Choroid plexus epithelial cell (primary cell): ENCODE measurements around the gene TNFRSF18.
"Not testable (repeated sequence)": the region's sequence is repeated elsewhere in the genome, so short reads cannot be mapped to it uniquely, and the experiment has no call there.

Source experiments
- DNase-seq: peaks from one replicate; pipeline ENCODE4 v3.0.0-alpha.2; 2010; ENCODE audit warnings: low read depth
- H3K4me3 ChIP-seq: 2 replicates; pipeline ENCODE4 v1.5.1; 2011; ENCODE audit warnings: low read depth, mild to moderate bottlenecking, control low read depth, low read length, moderate library complexity
- TF ChIP-seq, protein P1 (sequence below): conservative IDR thresholded peaks from 2 replicates; pipeline ENCODE4 v1.5.1; 2011; ENCODE audit warnings: low read depth, mild to moderate bottlenecking, control low read depth, inconsistent platforms, low read length, moderate library complexity

TNFRSF18 gene

DNA sequence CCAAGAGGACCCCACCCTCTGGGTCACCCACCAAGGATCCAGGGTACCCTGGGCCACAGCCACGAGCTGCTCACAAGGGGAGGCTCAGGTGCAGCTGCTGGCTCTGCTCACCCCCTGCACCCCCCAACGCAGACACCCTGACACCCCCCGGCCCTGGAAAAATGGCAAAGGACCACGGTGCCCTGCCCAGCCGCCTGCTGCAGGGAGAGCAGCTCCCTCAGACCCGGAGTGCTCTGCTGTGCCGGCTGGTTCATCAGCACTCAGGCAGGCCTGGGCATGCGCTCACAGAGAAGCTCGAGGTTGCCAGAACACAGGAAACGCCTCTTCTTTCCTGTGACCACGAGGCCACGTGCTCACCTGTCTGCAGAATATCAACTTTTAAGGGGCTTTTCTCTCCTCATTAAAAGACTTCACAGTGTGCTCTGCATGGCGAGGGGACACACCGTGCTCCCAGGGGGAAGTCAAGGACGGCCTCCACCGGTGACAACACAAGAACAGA lies 44.4 kb upstream of the TNFRSF18 start:
- H3K4me3 ChIP-seq: no peak overlapping the region
- DNase-seq: peak; percentile 16
- TF ChIP-seq, protein P1, sequence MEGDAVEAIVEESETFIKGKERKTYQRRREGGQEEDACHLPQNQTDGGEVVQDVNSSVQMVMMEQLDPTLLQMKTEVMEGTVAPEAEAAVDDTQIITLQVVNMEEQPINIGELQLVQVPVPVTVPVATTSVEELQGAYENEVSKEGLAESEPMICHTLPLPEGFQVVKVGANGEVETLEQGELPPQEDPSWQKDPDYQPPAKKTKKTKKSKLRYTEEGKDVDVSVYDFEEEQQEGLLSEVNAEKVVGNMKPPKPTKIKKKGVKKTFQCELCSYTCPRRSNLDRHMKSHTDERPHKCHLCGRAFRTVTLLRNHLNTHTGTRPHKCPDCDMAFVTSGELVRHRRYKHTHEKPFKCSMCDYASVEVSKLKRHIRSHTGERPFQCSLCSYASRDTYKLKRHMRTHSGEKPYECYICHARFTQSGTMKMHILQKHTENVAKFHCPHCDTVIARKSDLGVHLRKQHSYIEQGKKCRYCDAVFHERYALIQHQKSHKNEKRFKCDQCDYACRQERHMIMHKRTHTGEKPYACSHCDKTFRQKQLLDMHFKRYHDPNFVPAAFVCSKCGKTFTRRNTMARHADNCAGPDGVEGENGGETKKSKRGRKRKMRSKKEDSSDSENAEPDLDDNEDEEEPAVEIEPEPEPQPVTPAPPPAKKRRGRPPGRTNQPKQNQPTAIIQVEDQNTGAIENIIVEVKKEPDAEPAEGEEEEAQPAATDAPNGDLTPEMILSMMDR: no peak

DNA sequence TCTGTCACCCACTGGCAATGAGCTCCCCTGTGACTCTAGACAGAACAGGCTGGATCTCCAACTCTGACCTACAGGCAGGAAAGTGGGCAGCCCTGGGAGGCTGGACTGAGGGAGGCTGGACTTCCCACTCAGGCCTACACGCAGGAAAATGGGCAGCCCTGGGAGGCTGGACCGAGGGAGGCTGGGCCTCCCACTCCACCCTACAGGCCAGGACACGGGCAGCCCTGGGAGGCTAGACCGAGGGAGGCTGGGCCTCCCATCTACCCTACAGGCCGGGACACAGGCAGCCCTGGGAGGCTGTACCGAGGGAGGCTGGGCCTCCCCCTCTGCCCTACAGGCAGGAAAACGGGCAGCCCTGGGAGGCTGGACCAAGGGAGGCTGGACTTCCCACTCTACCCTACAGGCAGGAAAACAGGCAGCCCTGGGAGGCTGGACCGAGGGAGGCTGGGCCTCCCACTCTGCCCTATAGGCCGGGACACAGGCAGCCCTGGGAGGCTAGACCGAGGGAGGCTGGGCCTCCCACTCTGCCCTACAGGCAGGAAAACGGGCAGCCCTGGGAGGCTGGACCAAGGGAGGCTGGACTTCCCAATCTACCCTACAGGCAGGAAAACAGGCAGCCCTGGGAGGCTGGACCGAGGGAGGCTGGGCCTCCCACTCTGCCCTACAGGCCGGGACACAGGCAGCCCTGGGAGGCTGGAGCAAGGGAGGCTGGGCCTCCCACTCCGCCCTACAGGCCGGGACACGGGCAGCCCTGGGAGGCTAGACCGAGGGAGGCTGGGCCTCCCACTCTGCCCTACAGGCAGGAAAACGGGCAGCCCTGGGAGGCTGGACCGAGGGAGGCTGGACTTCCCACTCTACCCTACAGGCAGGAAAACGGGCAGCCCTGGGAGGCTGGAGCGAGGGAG lies 41.9 kb upstream of the TNFRSF18 start:
- DNase-seq, H3K4me3 ChIP-seq: not testable (repeated sequence)

DNA sequence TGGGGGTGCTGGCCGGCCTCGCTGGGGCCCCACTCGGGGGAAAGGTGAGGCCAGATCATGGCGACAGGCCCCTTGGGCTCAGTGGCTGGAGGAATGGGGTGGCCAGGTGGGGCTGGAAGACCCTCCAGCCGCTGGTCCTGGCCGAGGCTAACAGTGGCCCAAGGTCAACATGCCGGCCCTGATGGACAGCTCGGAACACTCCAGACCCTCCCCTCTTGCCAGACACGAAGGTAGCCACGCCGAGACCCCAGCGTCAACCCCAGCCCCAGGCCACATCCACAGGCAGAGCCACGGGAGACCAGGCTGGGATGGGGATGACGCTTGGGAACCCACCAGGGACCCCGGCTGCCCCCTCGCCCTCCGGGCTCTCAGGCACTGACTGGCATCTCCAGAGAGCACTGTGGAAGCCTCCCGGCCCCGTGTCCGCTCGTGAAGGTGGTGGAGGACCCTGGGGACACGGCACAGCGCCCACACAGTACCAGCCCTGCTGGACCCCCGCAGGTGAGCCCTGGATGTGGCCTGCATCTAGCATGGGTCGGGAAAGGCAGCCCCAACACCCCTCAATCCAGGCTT lies 41.0 kb upstream of the TNFRSF18 start:
- TF ChIP-seq, protein P1: no peak
- H3K4me3 ChIP-seq: no peak overlapping the region

DNA sequence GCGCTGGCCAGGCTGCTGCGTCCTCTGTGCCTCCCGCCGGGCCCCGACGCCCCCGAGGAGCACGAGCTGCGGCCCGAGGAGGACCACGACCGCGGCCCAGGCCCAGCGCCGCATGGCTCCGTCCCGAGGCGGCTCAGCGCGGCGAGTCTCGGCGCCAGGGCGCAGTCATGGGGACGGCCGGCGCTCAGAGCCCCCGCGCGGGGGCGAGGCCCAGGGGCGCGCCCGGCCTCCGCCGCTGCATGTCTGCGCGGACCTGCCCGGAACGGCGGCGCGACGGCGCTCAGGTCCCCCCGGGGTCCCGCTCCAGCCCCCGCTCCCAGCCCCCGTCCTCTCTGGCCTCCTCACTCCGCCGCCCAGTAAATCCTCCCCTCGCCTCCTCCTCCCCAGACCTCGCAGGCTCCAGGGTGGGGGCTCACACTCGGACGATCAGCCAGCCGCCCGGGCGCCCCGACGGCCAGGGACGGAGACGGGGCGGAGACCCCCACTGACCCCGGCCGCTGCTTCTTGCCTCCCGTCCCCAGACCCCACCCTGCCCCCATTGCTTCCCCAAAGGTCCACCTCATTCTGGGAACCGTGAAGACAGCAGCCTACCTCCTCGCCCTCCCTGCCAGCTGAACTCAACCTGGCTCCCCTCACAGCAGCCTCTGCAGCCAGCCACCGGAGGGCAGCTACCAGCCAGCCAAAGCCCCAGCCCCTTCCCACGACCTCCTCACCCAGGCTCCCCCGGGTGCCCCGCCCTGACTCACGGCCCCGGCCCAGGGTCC lies 40.4 kb upstream of the TNFRSF18 start, which contains the start of gene C1QTNF12:
Gene C1QTNF12 (minus strand): TSS at position 146 of the 764 bp plus-strand sequence. CDS start 32 bp downstream, at position 114.
- no peak for DNase-seq
- TF ChIP-seq, protein P1: no peak
- no peak within 1 kb of the TSS for H3K4me3 ChIP-seq

More for the DNA sequence above, 41.0 kb upstream of the TNFRSF18 start:
- DNase-seq: no peak

DNA sequence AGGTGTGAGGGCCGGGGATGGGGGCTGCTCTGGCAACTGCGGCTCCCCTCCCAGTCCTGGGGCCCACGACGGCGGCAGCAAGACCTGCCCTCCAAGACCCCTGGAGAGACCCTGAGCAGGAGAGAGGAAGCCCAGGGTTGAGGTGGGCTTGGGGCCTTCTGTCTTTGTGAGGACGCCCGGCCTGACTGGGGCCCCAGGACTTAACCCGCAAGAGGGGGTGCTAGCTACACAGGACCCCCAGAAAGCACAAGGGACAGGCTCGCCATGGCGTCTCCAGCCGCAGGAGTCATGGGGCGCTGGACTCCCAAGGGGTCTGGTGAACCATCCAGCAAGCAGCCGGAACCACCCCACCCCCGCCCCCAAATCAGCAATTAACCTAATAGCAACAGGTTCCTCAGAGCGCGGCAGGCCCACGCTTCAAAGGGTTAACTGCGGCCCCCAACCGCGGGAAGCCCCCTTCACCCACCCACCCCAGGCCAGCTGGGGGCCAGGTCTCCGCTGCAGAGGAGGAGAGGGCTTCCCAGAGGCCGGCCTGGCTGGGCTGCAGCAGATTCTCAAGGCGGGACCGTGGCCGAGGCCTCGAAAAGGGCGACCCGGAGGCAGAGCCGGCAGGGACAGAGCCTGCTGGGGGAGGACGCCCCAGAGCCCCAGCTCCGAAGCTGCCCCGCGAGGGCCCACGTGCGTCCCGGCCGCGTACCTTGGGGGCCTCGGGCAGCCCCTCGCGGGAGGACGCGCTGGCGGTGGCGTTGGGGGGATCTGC lies 39.6 kb upstream of the TNFRSF18 start:
- no peak for DNase-seq

DNA sequence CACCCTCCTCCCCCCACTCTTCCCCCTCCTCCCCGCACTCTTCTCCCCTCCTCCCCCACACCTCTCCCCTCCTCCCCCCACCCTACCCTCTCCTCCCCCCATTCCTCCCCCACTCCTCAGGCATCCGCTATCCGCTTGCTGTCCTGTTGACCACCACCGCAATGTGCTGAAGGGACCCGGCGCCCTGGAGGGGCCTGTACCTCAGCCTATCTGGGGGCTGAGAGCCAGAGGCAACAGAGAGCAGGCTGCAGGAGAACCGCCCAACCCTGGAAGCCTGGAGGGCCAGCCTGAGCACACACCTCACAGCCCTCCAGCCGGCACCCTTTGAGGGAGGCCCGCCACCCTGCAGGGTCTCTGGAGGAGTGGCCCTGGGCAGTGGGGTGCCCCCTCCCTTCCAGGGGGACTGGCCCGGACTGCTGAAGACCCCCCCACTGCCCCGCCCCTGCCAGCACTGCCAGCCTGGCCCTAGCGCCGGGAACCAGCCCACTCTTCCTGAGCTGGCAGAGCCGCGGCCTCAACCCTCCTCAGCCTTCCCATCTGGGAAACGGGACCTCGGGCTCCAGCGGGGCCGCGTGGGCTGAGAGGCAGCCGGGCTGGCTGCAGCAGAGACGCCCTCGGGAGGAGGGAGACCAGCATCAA lies 38.9 kb upstream of the TNFRSF18 start:
- TF ChIP-seq, protein P1: no peak
- H3K4me3 ChIP-seq: no peak overlapping the region
- DNase-seq: no peak

More for the DNA sequence above, 39.6 kb upstream of the TNFRSF18 start:
- no peak overlapping the region for H3K4me3 ChIP-seq
- TF ChIP-seq, protein P1: no peak
